ENCODE measurements around the gene TPSAB1.

TPSAB1 gene

GRCh38 chr16:1211451-1212268 is 28.8 kb upstream of the TPSAB1 start:
- no peak for ATAC-seq

GRCh38 chr16:1212616-1213194 is 27.8 kb upstream of the TPSAB1 start:
- ATAC-seq = no peak

- no peak for ATAC-seq
Measured at GRCh38 chr16:1213231-1213630, 27.3 kb upstream of the TPSAB1 start.

GRCh38 chr16:1213796-1214372 is 26.6 kb upstream of the TPSAB1 start:
- ATAC-seq = no peak

GRCh38 chr16:1214719-1215118 is 25.8 kb upstream of the TPSAB1 start:
- ATAC-seq = no peak

- ATAC-seq = no peak
Measured at GRCh38 chr16:1215574-1216295, 24.8 kb upstream of the TPSAB1 start.

GRCh38 chr16:1216296-1216619 is 24.2 kb upstream of the TPSAB1 start:
- ATAC-seq = no peak

- ATAC-seq = no peak
Measured at GRCh38 chr16:1216681-1217400, 23.7 kb upstream of the TPSAB1 start.

GRCh38 chr16:1217526-1217925 is 23.0 kb upstream of the TPSAB1 start:
- no peak for ATAC-seq

- ATAC-seq = no peak
Measured at GRCh38 chr16:1218061-1218929, 22.2 kb upstream of the TPSAB1 start.

- no peak for ATAC-seq
Measured at GRCh38 chr16:1218930-1219611, 21.4 kb upstream of the TPSAB1 start.

GRCh38 chr16:1220098-1220728 is 20.3 kb upstream of the TPSAB1 start:
- no peak for ATAC-seq

- no peak for ATAC-seq
Measured at GRCh38 chr16:1220841-1221627, 19.5 kb upstream of the TPSAB1 start.

GRCh38 chr16:1221628-1222552 is 18.6 kb upstream of the TPSAB1 start:
- no peak for ATAC-seq

GRCh38 chr16:1222553-1223354 is 17.8 kb upstream of the TPSAB1 start:
- no peak for ATAC-seq

- no peak for ATAC-seq
Measured at GRCh38 chr16:1223355-1224214, 16.9 kb upstream of the TPSAB1 start.

GRCh38 chr16:1224558-1224957 is 15.9 kb upstream of the TPSAB1 start:
- no peak for ATAC-seq

All from activated CD4-positive, CD25-positive, alpha-beta regulatory T cell treated with anti-CD3 and anti-CD28 coated beads, Interleukin-2, amount 50 U/mL, for 24 hours (primary cell).